Activated T-cell treated with anti-CD3 and anti-CD28 coated beads, Interleukin-2, amount 50 U/mL, for 1 hour (primary cell): Measurements from ENCODE around the gene TTPAL.

ENCODE experiments used
- DNase-seq: peaks from one replicate; pipeline ENCODE4 v3.0.0-alpha.2; 2020

Gene TTPAL

GRCh38 chr20:44442298-44443070 lies 33.2 kb upstream of the TTPAL start:
- DNase-seq = no peak

- DNase-seq = no peak
These were observed 29.6 kb upstream of the TTPAL start for GRCh38 chr20:44445742-44446710.

GRCh38 chr20:44447827-44448419 lies 27.8 kb upstream of the TTPAL start:
- no peak for DNase-seq

GRCh38 chr20:44448753-44449546 lies 26.7 kb upstream of the TTPAL start:
- DNase-seq = no peak

- DNase-seq = no peak
These were observed 25.8 kb upstream of the TTPAL start for GRCh38 chr20:44449864-44450263.

GRCh38 chr20:44450281-44450889 lies 25.3 kb upstream of the TTPAL start:
- DNase-seq = no peak

- no peak for DNase-seq
These were observed 24.7 kb upstream of the TTPAL start for GRCh38 chr20:44450903-44451450.

GRCh38 chr20:44454306-44454963 lies 21.2 kb upstream of the TTPAL start:
- DNase-seq = no peak

GRCh38 chr20:44455126-44455525 lies 20.5 kb upstream of the TTPAL start:
- DNase-seq = no peak

GRCh38 chr20:44456611-44457010 lies 19.1 kb upstream of the TTPAL start:
- no peak for DNase-seq

GRCh38 chr20:44457016-44457415 lies 18.7 kb upstream of the TTPAL start:
- no peak for DNase-seq

- DNase-seq = no peak
These were observed 16.4 kb upstream of the TTPAL start for GRCh38 chr20:44459271-44459670.

- DNase-seq = no peak
These were observed 14.9 kb upstream of the TTPAL start for GRCh38 chr20:44460795-44461141.

- no peak for DNase-seq
These were observed 14.4 kb upstream of the TTPAL start for GRCh38 chr20:44461142-44461802.

- no peak for DNase-seq
These were observed 13.9 kb upstream of the TTPAL start for GRCh38 chr20:44461803-44462174.

- DNase-seq = no peak
These were observed 12.2 kb upstream of the TTPAL start for GRCh38 chr20:44463466-44463865.

- DNase-seq = no peak
These were observed 11.2 kb upstream of the TTPAL start for GRCh38 chr20:44464514-44464913.

GRCh38 chr20:44465001-44465560 lies 10.6 kb upstream of the TTPAL start:
- DNase-seq = no peak

- DNase-seq = no peak
These were observed 8.3 kb upstream of the TTPAL start for GRCh38 chr20:44467289-44467883.
